IMR-90 (cell line): ENCODE data around the gene PRLH. TPM values are rescaled to one million over a fixed set of nuclear protein-coding genes. Genes with fewer than 3 reads are reported as not detected.

Experiments
- ATAC-seq: fragments of 200-7000 bp; cut with Tn5 transposase; 2 replicates; pipeline ENCODE4 v1.9.1; 2020; ENCODE audit warnings: low read depth, mild to moderate bottlenecking, moderate library complexity
- BruUV-seq: library from RNA; stranded (reverse); fragments of 400-500 nt; replicated peaks from 2 replicates; lab custom pipeline; 2021; lab: Mats Ljungman, UMichigan
- CTCF ChIA-PET: fragments of 300-600 bp; formaldehyde crosslinking; extraction: SDS; loops from one replicate; lab custom pipeline; 2021; ENCODE audit warnings: antibody characterized with exemption; lab: Yijun Ruan, JAX
- POLR2A ChIA-PET: fragments of 300-600 bp; sonication (Branson Sonifier 250); formaldehyde crosslinking; loops from one replicate; lab custom pipeline; 2022; ENCODE audit warnings: antibody characterized with exemption; ENCODE audit not compliant: unreplicated experiment; lab: Charles Lee
- DNase-seq: peaks from one replicate; pipeline ENCODE4 v3.0.0; 2013
- H2AFZ ChIP-seq: replicated peaks from 2 replicates; pipeline ENCODE3; 2013; ENCODE audit warnings: low read length, mild to moderate bottlenecking; ENCODE audit not compliant: poor library complexity
- H2AK5ac ChIP-seq: 2 replicates; pipeline ENCODE4 v1.6.1; 2013; ENCODE audit warnings: low read depth, low read length, inconsistent platforms
- H2AK9ac ChIP-seq: replicated peaks from 2 replicates; pipeline ENCODE3; 2013; ENCODE audit warnings: mild to moderate bottlenecking, low read depth, low read length, moderate library complexity; ENCODE audit not compliant: poor library complexity
- H2BK120ac ChIP-seq: 2 replicates; pipeline ENCODE4 v1.6.1; 2013; ENCODE audit warnings: low read depth, low read length, inconsistent platforms
- H2BK15ac ChIP-seq: 3 replicates; pipeline ENCODE4 v1.6.1; 2013; ENCODE audit warnings: low read depth, low read length, inconsistent platforms
- H2BK20ac ChIP-seq: 2 replicates; pipeline ENCODE4 v1.6.1; 2013; ENCODE audit warnings: low read depth, mild to moderate bottlenecking, inconsistent platforms, low read length, moderate library complexity
- H2BK5ac ChIP-seq: 2 replicates; pipeline ENCODE4 v1.6.1; 2013; ENCODE audit warnings: mild to moderate bottlenecking, low read depth, low read length, inconsistent platforms; ENCODE audit not compliant: poor library complexity, severe bottlenecking
- H3K14ac ChIP-seq: replicated peaks from 2 replicates; pipeline ENCODE4 v1.6.1; 2013; ENCODE audit warnings: low read depth, low read length, inconsistent platforms
- H3K18ac ChIP-seq: 2 replicates; pipeline ENCODE4 v1.6.1; 2013; ENCODE audit warnings: low read depth, low read length, control low read depth
- H3K23ac ChIP-seq: 2 replicates; pipeline ENCODE4 v1.6.1; 2013; ENCODE audit warnings: low read depth, low read length, inconsistent platforms
- H3K27ac ChIP-seq: 2 replicates; pipeline ENCODE4 v1.5.1; 2013; ENCODE audit warnings: mild to moderate bottlenecking, control low read depth, low read length; ENCODE audit not compliant: insufficient read depth
- H3K27me3 ChIP-seq: 2 replicates; pipeline ENCODE4 v1.6.1; 2013; ENCODE audit warnings: low read length; ENCODE audit not compliant: control insufficient read depth, insufficient read depth
- H3K36me3 ChIP-seq: 2 replicates; pipeline ENCODE4 v1.6.1; 2013; ENCODE audit warnings: low read length, mixed read lengths; ENCODE audit not compliant: control insufficient read depth, insufficient read depth
- H3K4ac ChIP-seq: 2 replicates; pipeline ENCODE4 v1.6.1; 2013; ENCODE audit warnings: low read depth, low read length, inconsistent platforms
- H3K4me1 ChIP-seq: 2 replicates; pipeline ENCODE4 v1.6.1; 2013; ENCODE audit warnings: low read length, mixed read lengths; ENCODE audit not compliant: control insufficient read depth, insufficient read depth
- H3K4me2 ChIP-seq: 2 replicates; pipeline ENCODE4 v1.6.1; 2013; ENCODE audit warnings: low read depth, mild to moderate bottlenecking, control low read depth, low read length, moderate library complexity
- H3K4me3 ChIP-seq: 2 replicates; pipeline ENCODE4 v1.5.1; 2013; ENCODE audit warnings: low read depth, mild to moderate bottlenecking, control low read depth, low read length, moderate library complexity; ENCODE audit not compliant: insufficient read depth
- H3K56ac ChIP-seq: 2 replicates; pipeline ENCODE4 v1.6.1; 2013; ENCODE audit warnings: low read length, inconsistent platforms; ENCODE audit not compliant: insufficient read depth; ENCODE audit errors: extremely low read depth
- H3K79me1 ChIP-seq, 2 experiments: 2 replicates each; pipeline ENCODE4 v1.6.1; 2013; ENCODE audit warnings: low read length in 2 of 2, inconsistent platforms in 1 of 2, low read depth in 1 of 2
- H3K9ac ChIP-seq: 2 replicates; pipeline ENCODE4 v1.6.1; 2013; ENCODE audit warnings: low read depth, low read length, control low read depth
- H3K9me1 ChIP-seq: 2 replicates; pipeline ENCODE4 v1.6.1; 2013; ENCODE audit warnings: low read length, inconsistent platforms; ENCODE audit not compliant: insufficient read depth
- H3K9me3 ChIP-seq: 2 replicates; pipeline ENCODE4 v1.6.1; 2013; ENCODE audit warnings: low read length; ENCODE audit not compliant: control insufficient read depth, insufficient read depth
- H4K20me1 ChIP-seq: 2 replicates; pipeline ENCODE4 v1.6.1; 2013; ENCODE audit warnings: low read length, inconsistent platforms; ENCODE audit not compliant: insufficient read depth
- H4K5ac ChIP-seq: 2 replicates; pipeline ENCODE4 v1.6.1; 2013; ENCODE audit warnings: mild to moderate bottlenecking, low read depth, low read length, control low read depth
- H4K8ac ChIP-seq, 2 experiments: 2 replicates each; pipeline ENCODE4 v1.6.1; 2013; ENCODE audit warnings: low read depth in 2 of 2, low read length in 2 of 2, control low read depth in 1 of 2, inconsistent platforms in 1 of 2
- H4K91ac ChIP-seq: 2 replicates; pipeline ENCODE4 v1.6.1; 2013; ENCODE audit warnings: low read depth, low read length, inconsistent platforms; ENCODE audit not compliant: insufficient read depth
- BHLHE40 ChIP-seq: fragments of 150-350 bp; IDR thresholded peaks from 2 replicates; pipeline ENCODE4 v1.6.1; 2016; ENCODE audit warnings: mild to moderate bottlenecking, low read depth, low read length
- CEBPB ChIP-seq: IDR thresholded peaks from 2 replicates; pipeline ENCODE4 v1.6.1; 2012; ENCODE audit warnings: low read depth, low read length, improper control_type of control experiment
- FOS ChIP-seq: fragments of 150-350 bp; IDR thresholded peaks from 2 replicates; pipeline ENCODE4 v1.6.1; 2016; ENCODE audit warnings: low read depth, low read length
- MAZ ChIP-seq: IDR thresholded peaks from 2 replicates; pipeline ENCODE4 v1.6.1; 2012; ENCODE audit warnings: low read depth, mild to moderate bottlenecking, low read length, improper control_type of control experiment, moderate library complexity, borderline replicate concordance
- POLR2A ChIP-seq: IDR thresholded peaks from 2 replicates; pipeline ENCODE4 v1.6.1; 2012; ENCODE audit warnings: mild to moderate bottlenecking, low read depth, low read length
- RFX5 ChIP-seq: IDR thresholded peaks from 2 replicates; pipeline ENCODE4 v1.8.0; 2012; ENCODE audit warnings: low read depth, mild to moderate bottlenecking, low read length, moderate library complexity
- SMC3 ChIP-seq: fragments of 150-350 bp; IDR thresholded peaks from 2 replicates; pipeline ENCODE4 v1.6.1; 2016; ENCODE audit warnings: low read depth, mild to moderate bottlenecking, antibody characterized with exemption, low read length, moderate library complexity
- WGBS, 2 experiments: methylation state at CpG; one replicate each; pipeline versions ENCODE4 v1.1.5 to v1.1.7; 2013; ENCODE audit warnings: missing lambda C conversion rate in 2 of 2; ENCODE audit not compliant: insufficient read length in 1 of 2; ENCODE audit errors: extremely low coverage in 2 of 2; 5-methylcytosine and 5-hydroxymethylcytosine counted together
- dilution Hi-C: fragments of 300-500 bp; cut with HindIII; formaldehyde crosslinking; loops from one replicate; pipeline ENCODE4 v1.14.3; 2018; ENCODE audit warnings: low sequenced_read_pairs; ENCODE audit not compliant: unreplicated experiment
- in situ Hi-C: fragments of 300-500 bp; cut with MboI; formaldehyde crosslinking; loops from 3 replicates; pipeline ENCODE4 v1.14.3; 2019; ENCODE audit warnings: low sequenced_read_pairs, inconsistent platforms, mixed read lengths
- intact Hi-C: fragments of 100-400 bp; cut with micrococcal nuclease; formaldehyde crosslinking; loops from 2 replicates; pipeline ENCODE4 v1.10.0; 2022
- polyA plus RNA-seq, 3 experiments: library from polyadenylated mRNA; depleted of rRNA; stranded (reverse); fragments of >200 nt; gene quantifications; 2 replicates each; pipeline ENCODE4 v1.2.3, GENCODE V29; 2012; ENCODE audit warnings: low replicate concordance in 1 of 3
- total RNA-seq: library from RNA; depleted of rRNA; stranded (reverse); fragments of >200 nt; gene quantifications from 2 replicates; pipeline ENCODE4 v1.2.3, GENCODE V29; 2012
- TF ChIP-seq, protein P1 (sequence below): fragments of 150-350 bp; IDR thresholded peaks from 2 replicates; pipeline ENCODE4 v1.6.1; 2016; ENCODE audit warnings: low read depth, mild to moderate bottlenecking, low read length, moderate library complexity, borderline replicate concordance
- TF ChIP-seq, protein P2 (sequence below): fragments of 150-350 bp; IDR thresholded peaks from 2 replicates; pipeline ENCODE4 v1.6.1; 2017; ENCODE audit warnings: mild to moderate bottlenecking, antibody characterized with exemption, low read length, low read depth

Gene PRLH
- total and polyA plus RNA-seq, 2 of the 4 experiments (the other 2 are of a cell fraction) = not detected

DNA sequence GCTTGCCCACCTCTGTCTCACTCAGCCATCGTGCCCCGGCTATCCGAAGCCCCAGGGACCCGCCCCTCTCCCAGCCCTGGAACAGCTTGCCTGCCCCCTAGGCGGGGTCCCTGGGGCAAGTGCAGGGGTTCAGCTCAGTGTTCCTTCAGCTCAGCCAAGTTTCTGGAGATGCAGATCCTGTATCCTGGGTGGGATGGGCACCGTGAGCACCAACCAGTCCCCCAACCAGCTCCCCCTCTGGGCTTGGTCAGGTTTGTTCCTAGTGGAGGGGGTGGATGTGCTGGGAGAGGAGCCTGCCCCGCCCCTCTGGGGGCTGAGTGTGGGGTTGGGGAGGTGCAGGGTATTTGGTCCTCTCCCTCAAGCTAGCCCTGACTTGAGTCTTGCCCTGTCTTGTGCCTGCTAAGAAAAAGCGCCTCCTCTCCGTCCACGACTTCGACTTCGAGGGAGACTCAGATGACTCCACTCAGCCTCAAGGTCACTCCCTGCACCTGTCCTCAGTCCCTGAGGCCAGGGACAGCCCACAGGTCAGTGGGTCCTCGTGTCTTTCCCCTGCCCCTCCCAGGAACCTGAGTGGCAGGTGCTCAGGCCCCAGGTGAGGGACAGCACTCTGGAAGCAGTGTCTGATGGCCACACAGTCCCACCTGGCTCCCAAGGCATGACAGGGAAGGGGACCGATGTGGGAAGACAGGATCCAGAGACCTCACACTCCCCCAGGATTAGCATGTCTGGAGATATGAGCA is 46.7 kb upstream of the PRLH start:
- TF ChIP-seq RFX5 (no peak), CEBPB (no peak), SMC3 (no peak), POLR2A (no peak), FOS (no peak), MAZ (no peak), BHLHE40 (no peak)
- TF ChIP-seq, protein P1, sequence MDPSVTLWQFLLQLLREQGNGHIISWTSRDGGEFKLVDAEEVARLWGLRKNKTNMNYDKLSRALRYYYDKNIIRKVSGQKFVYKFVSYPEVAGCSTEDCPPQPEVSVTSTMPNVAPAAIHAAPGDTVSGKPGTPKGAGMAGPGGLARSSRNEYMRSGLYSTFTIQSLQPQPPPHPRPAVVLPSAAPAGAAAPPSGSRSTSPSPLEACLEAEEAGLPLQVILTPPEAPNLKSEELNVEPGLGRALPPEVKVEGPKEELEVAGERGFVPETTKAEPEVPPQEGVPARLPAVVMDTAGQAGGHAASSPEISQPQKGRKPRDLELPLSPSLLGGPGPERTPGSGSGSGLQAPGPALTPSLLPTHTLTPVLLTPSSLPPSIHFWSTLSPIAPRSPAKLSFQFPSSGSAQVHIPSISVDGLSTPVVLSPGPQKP = no peak
- TF ChIP-seq, protein P2, sequence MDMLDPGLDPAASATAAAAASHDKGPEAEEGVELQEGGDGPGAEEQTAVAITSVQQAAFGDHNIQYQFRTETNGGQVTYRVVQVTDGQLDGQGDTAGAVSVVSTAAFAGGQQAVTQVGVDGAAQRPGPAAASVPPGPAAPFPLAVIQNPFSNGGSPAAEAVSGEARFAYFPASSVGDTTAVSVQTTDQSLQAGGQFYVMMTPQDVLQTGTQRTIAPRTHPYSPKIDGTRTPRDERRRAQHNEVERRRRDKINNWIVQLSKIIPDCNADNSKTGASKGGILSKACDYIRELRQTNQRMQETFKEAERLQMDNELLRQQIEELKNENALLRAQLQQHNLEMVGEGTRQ = no peak
- dilution Hi-C loops = no loop called here
- no peak overlapping the region for H2BK20ac ChIP-seq
- no peak overlapping the region for H3K27ac ChIP-seq
- H3K18ac ChIP-seq = no peak overlapping the region
- no peak overlapping the region for H2AFZ ChIP-seq
- H2BK120ac ChIP-seq = no peak overlapping the region
- ATAC-seq (no peak), DNase-seq (no peak)
- intact Hi-C loops = no loop called here
- H3K4me3 ChIP-seq = no peak overlapping the region
- POLR2A ChIA-PET = no interaction called here
- no peaks in the 10 kb centered on the region; the same call in 1 of the 2 replicates for H3K9me1 ChIP-seq
- H3K4me1 ChIP-seq = no peaks in the 10 kb centered on the region
- BruUV-seq = no TSS peak
- H3K23ac ChIP-seq = no peak overlapping the region
- no peak overlapping the region for H4K5ac ChIP-seq
- H2AK5ac ChIP-seq = no peak overlapping the region
- no peak overlapping the region for H2BK15ac ChIP-seq
- in situ Hi-C loops = loop anchor here (10.0 kb wide), 1 partner anchor 225 kb away; no protein-coding TSS in a partner anchor
- no peaks in the 10 kb centered on the region for H3K9me3 ChIP-seq
- CTCF ChIA-PET = interaction anchor here (0.9 to 1.2 kb wide), 2 partner anchors 52 to 53 kb away, joined by 3 read pairs; no protein-coding TSS in a partner anchor
- H3K14ac ChIP-seq = no peak overlapping the region
- no peak overlapping the region for H2AK9ac ChIP-seq
- peaks cover 0 to 5% of the 10 kb centered on the region in 2 experiments; a peak in 1 of 4 replicates for H3K79me1 ChIP-seq
- no peak overlapping the region for H4K91ac ChIP-seq
- no peak overlapping the region for H3K4me2 ChIP-seq
- 67% methylated on average over 4 of the region's 14 CpGs; no CpG with 5 or more reads in 1 of the 2 experiments for WGBS, 2 experiments
- no peaks in the 10 kb centered on the region for H3K27me3 ChIP-seq
- no peak overlapping the region for H3K9ac ChIP-seq
- H3K36me3 ChIP-seq = no peaks in the 10 kb centered on the region; the same call in 1 of the 2 replicates
- no peaks in the 10 kb centered on the region for H4K20me1 ChIP-seq
- H2BK5ac ChIP-seq = no peak overlapping the region
- H4K8ac ChIP-seq = no peak overlapping the region
- no peak overlapping the region for H3K4ac ChIP-seq
- no peak overlapping the region for H3K56ac ChIP-seq
